Esophagus muscularis mucosa (tissue), 4 donors: Measurements from ENCODE around the gene ADAD1.

Experiments used
- EP300 ChIP-seq: sonication (generic); formaldehyde crosslinking; IDR thresholded peaks from one replicate; pipeline ENCODE4 v1.6.1; 2017; ENCODE audit warnings: antibody characterized with exemption
- POLR2A ChIP-seq: fragments of 450-650 bp; IDR thresholded peaks from one replicate; pipeline ENCODE4 v1.6.1; 2017; ENCODE audit warnings: antibody characterized with exemption, moderate library complexity, mild to moderate bottlenecking, low read depth
- POLR2AphosphoS5 ChIP-seq, 2 donors: sonication (generic); formaldehyde crosslinking; IDR thresholded peaks; one replicate each; pipeline ENCODE4 v1.6.1; 2017; ENCODE audit warnings: antibody characterized with exemption in 2 of 2
- TF ChIP-seq, protein P1 (sequence below), 3 experiments: fragments of 200-600 bp in 2 of 3; fragments of 450-650 bp in 1 of 3; sonication (generic) in 2 of 3; IDR thresholded peaks; one replicate each; pipeline ENCODE4 v1.5.1; 2017 to 2019; ENCODE audit warnings: antibody characterized with exemption in 3 of 3, mild to moderate bottlenecking in 2 of 3, moderate library complexity in 1 of 3

DNA sequence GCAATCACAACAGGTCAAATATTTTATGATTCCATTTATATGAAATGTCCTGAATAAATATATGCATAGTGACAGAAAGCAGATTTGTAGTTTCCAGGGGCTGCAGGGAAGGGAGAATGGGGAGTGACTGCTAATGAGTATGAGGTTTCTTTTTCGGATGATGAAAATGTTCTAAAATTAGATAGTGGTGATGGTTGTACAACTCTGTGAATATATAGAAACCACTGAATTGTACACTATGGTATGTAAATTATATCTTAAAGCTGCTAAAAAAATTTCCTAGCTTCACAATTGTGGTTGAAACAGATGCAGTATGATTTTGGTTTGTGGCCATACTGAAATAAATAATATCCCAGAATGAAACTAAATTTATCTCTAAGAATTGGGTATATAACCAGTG, 90.6 kb downstream of the ADAD1 start:
- TF ChIP-seq EP300 (no peak), POLR2AphosphoS5 (IDR thresholded peaks at IDR 0.05) (no peak), POLR2A (no peak)
- TF ChIP-seq, protein P1, sequence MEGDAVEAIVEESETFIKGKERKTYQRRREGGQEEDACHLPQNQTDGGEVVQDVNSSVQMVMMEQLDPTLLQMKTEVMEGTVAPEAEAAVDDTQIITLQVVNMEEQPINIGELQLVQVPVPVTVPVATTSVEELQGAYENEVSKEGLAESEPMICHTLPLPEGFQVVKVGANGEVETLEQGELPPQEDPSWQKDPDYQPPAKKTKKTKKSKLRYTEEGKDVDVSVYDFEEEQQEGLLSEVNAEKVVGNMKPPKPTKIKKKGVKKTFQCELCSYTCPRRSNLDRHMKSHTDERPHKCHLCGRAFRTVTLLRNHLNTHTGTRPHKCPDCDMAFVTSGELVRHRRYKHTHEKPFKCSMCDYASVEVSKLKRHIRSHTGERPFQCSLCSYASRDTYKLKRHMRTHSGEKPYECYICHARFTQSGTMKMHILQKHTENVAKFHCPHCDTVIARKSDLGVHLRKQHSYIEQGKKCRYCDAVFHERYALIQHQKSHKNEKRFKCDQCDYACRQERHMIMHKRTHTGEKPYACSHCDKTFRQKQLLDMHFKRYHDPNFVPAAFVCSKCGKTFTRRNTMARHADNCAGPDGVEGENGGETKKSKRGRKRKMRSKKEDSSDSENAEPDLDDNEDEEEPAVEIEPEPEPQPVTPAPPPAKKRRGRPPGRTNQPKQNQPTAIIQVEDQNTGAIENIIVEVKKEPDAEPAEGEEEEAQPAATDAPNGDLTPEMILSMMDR (IDR thresholded peaks at IDR 0.05) = no peak
